ENCODE measurements around the gene RALY. TPM values are rescaled to one million over a fixed set of nuclear protein-coding genes. Genes with fewer than 3 reads are reported as not detected.

RALY gene
- total RNA-seq, 1 experiment from 2014 or later: 275 TPM

- H3K36me3 Mint-ChIP-seq (ENCODE audit: insufficient read depth, unreplicated experiment): no peaks in the 10 kb centered on the region
- H3K27me3 Mint-ChIP-seq (ENCODE audit: unreplicated experiment): peaks cover 11% of the 10 kb centered on the region
- no peaks in the 10 kb centered on the region for H3K4me1 Mint-ChIP-seq (ENCODE audit: low read depth, unreplicated experiment)
- BruUV-seq (replicated peaks): no TSS peak
- H3K27ac Mint-ChIP-seq (ENCODE audit: unreplicated experiment): no peak overlapping the region
- intact Hi-C loops (cut with micrococcal nuclease; ENCODE audit: unreplicated experiment): no loop called here
- DNase-seq: no peak
- CTCF ChIA-PET: interaction anchor here (0.6 kb wide), 1 partner anchor 558 kb away, joined by 3 read pairs; no protein-coding TSS in a partner anchor
- TF ChIP-seq, protein P1, sequence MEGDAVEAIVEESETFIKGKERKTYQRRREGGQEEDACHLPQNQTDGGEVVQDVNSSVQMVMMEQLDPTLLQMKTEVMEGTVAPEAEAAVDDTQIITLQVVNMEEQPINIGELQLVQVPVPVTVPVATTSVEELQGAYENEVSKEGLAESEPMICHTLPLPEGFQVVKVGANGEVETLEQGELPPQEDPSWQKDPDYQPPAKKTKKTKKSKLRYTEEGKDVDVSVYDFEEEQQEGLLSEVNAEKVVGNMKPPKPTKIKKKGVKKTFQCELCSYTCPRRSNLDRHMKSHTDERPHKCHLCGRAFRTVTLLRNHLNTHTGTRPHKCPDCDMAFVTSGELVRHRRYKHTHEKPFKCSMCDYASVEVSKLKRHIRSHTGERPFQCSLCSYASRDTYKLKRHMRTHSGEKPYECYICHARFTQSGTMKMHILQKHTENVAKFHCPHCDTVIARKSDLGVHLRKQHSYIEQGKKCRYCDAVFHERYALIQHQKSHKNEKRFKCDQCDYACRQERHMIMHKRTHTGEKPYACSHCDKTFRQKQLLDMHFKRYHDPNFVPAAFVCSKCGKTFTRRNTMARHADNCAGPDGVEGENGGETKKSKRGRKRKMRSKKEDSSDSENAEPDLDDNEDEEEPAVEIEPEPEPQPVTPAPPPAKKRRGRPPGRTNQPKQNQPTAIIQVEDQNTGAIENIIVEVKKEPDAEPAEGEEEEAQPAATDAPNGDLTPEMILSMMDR (IDR thresholded peaks at IDR 0.05; ENCODE audit: unreplicated experiment): no peak
- H3K9me3 Mint-ChIP-seq (ENCODE audit: low read depth, unreplicated experiment): no peaks in the 10 kb centered on the region
- H3K4me3 Mint-ChIP-seq (ENCODE audit: low read depth, unreplicated experiment): no peak overlapping the region
Observed at GRCh38 chr20:33981347-33981746, 12.4 kb upstream of the RALY start.

DNA sequence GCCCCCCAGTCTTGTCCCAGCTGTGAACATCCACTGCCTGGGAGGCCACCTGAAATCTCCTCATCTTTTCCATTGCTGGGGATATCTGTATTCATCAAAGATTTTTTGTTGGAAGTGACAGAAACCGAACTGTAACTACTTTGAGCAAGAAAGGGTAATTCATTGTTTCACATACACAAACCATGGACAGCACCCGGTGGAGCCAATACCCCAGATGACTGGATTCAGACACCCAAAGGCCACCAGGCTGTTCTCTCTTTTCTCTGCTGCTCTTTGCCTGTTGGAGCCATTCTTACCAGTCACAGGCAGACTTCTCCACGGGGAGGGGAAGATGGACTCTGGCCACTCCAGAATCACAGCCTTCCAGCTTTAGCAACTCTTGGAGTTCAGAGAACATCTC, 11.7 kb upstream of the RALY start:
- peaks cover 11% of the 10 kb centered on the region for H3K27me3 Mint-ChIP-seq (ENCODE audit: unreplicated experiment)
- H3K4me1 Mint-ChIP-seq (ENCODE audit: low read depth, unreplicated experiment): no peaks in the 10 kb centered on the region
- no peak overlapping the region for H3K4me3 Mint-ChIP-seq (ENCODE audit: low read depth, unreplicated experiment)
- H3K9me3 Mint-ChIP-seq (ENCODE audit: low read depth, unreplicated experiment): no peaks in the 10 kb centered on the region
- no peak for DNase-seq
- CTCF ChIA-PET: no interaction called here
- TF ChIP-seq, protein P1 (IDR thresholded peaks at IDR 0.05; ENCODE audit: unreplicated experiment): no peak
- intact Hi-C loops (cut with micrococcal nuclease; ENCODE audit: unreplicated experiment): no loop called here
- H3K27ac Mint-ChIP-seq (ENCODE audit: unreplicated experiment): no peak overlapping the region
- no TSS peak for BruUV-seq (replicated peaks)
- no peaks in the 10 kb centered on the region for H3K36me3 Mint-ChIP-seq (ENCODE audit: insufficient read depth, unreplicated experiment)

GRCh38 chr20:33983371-33983770, 10.3 kb upstream of the RALY start:
- H3K9me3 Mint-ChIP-seq (ENCODE audit: low read depth, unreplicated experiment): no peaks in the 10 kb centered on the region
- CTCF ChIA-PET: interaction anchor here (0.7 to 1.0 kb wide), 2 partner anchors 9 to 66 kb away, joined by 4 to 5 read pairs; no protein-coding TSS in a partner anchor
- no TSS peak for BruUV-seq (replicated peaks)
- intact Hi-C loops (cut with micrococcal nuclease; ENCODE audit: unreplicated experiment): no loop called here
- peaks cover 11% of the 10 kb centered on the region for H3K27me3 Mint-ChIP-seq (ENCODE audit: unreplicated experiment)
- H3K27ac Mint-ChIP-seq (ENCODE audit: unreplicated experiment): no peak overlapping the region
- H3K4me1 Mint-ChIP-seq (ENCODE audit: low read depth, unreplicated experiment): no peaks in the 10 kb centered on the region
- no peak for DNase-seq
- H3K36me3 Mint-ChIP-seq (ENCODE audit: insufficient read depth, unreplicated experiment): no peaks in the 10 kb centered on the region
- TF ChIP-seq, protein P1 (IDR thresholded peaks at IDR 0.05; ENCODE audit: unreplicated experiment): no peak
- no peak overlapping the region for H3K4me3 Mint-ChIP-seq (ENCODE audit: low read depth, unreplicated experiment)

DNA sequence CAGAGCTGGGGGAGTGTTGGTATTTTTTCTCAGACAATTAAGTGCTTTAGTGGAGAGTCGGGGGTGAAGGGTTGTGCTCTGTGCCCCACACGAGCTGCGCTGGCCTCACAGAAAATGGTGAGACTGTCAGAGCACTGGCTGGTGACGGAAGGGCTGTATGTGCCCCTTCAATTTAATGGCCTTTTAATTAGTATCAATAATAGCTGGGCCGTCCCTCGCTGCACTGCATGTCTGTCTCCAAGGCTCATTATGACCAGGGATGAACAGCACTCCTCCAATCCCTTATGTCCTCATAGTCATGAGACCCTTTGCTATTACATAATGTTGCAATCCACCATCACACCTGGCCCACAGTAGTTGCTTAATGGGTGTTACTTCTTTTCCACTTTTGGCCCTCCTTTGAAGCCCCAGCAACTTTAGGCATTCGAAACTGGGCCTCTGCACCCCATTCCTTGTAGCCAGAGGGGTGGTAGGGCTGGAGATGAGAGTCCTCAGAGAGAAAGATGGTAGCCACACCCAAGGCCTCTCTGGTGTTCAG, 9.5 kb upstream of the RALY start:
- CTCF ChIA-PET: no interaction called here
- no peak overlapping the region for H3K4me3 Mint-ChIP-seq (ENCODE audit: low read depth, unreplicated experiment)
- TF ChIP-seq, protein P1 (IDR thresholded peaks at IDR 0.05; ENCODE audit: unreplicated experiment): no peak
- H3K4me1 Mint-ChIP-seq (ENCODE audit: low read depth, unreplicated experiment): no peaks in the 10 kb centered on the region
- H3K27ac Mint-ChIP-seq (ENCODE audit: unreplicated experiment): no peak overlapping the region
- no TSS peak for BruUV-seq (replicated peaks)
- intact Hi-C loops (cut with micrococcal nuclease; ENCODE audit: unreplicated experiment): no loop called here
- H3K9me3 Mint-ChIP-seq (ENCODE audit: low read depth, unreplicated experiment): no peaks in the 10 kb centered on the region
- DNase-seq: no peak
- H3K27me3 Mint-ChIP-seq (ENCODE audit: unreplicated experiment): peaks cover 11% of the 10 kb centered on the region
- no peaks in the 10 kb centered on the region for H3K36me3 Mint-ChIP-seq (ENCODE audit: insufficient read depth, unreplicated experiment)

All from Calu3 (cell line).